Adipose tissue (tissue), 3 donors: Measurements from ENCODE around the gene PCMT1. TPM values are rescaled to one million over a fixed set of nuclear protein-coding genes. Genes with fewer than 3 reads are reported as not detected.
"Not testable (repeated sequence)": the region's sequence is repeated elsewhere in the genome, so short reads cannot be mapped to it uniquely, and the experiment has no call there.

ENCODE experiments used
- H3K27ac ChIP-seq: one replicate; pipeline ENCODE4 v1.5.1; 2013; ENCODE audit warnings: low read depth, low read length
- WGBS, 3 donors: extraction: QIAGEN DNeasy Blood & Tissue Kit; methylation state at CpG; one replicate each; pipeline ENCODE4 v1.1.7; 2013; 5-methylcytosine and 5-hydroxymethylcytosine counted together
- polyA plus RNA-seq, 3 donors: library from polyadenylated mRNA; stranded (reverse); fragments of 200-250 nt; gene quantifications; one replicate each; pipeline ENCODE4 v1.2.3, GENCODE V29; 2013
- donor health status: healthy with polysubstance abuse.
- donor health status: Bipolar disorder and iron deficiency.
- donor health status: healthy.

The PCMT1 gene
- polyA plus RNA-seq, 3 donors = 42.1 to 83.1 (median 45.9) TPM

- H3K27ac ChIP-seq = no peak within 1 kb of the TSS
- WGBS, 3 donors = 4 to 5% (median 4%) methylated on average over 41 of the region's 41 CpGs
Measured at GRCh38 chr6:149746147-149746946, 3.2 kb upstream of the PCMT1 start, which contains the start of gene NUP43. Gene NUP43 (minus strand): TSS chr6:149746529. CDS start chr6:149746495, 34 bp downstream.

GRCh38 chr6:149749082-149749593 is 403 bp upstream of the PCMT1 start:
- 0% methylated on average over 11 to 25 of the region's 38 CpGs for WGBS, 3 donors
- H3K27ac ChIP-seq = not testable (repeated sequence)

- H3K27ac ChIP-seq = peak overlapping the region; percentile 72
- 0% methylated on average over 25 of the region's 25 CpGs for WGBS, 3 donors
Measured at GRCh38 chr6:149750136-149750609, 632 bp downstream of the PCMT1 start.

GRCh38 chr6:149751239-149751638 is 1.7 kb downstream of the PCMT1 start:
- no peak overlapping the region for H3K27ac ChIP-seq
- WGBS, 3 donors = 79 to 97% (median 89%) methylated on average over 8 of the region's 8 CpGs

- H3K27ac ChIP-seq = not testable (repeated sequence)
- WGBS, 3 donors = 89 to 95% (median 94%) methylated on average over 5 of the region's 5 CpGs
Measured at GRCh38 chr6:149751920-149752319, 2.4 kb downstream of the PCMT1 start.

GRCh38 chr6:149752600-149753373 is 3.2 kb downstream of the PCMT1 start:
- H3K27ac ChIP-seq = no peak overlapping the region
- 40 to 64% (median 49%) methylated on average over 4 of the region's 4 CpGs for WGBS, 3 donors

- H3K27ac ChIP-seq = not testable (repeated sequence)
- 63 to 96% (median 66%) methylated on average over 3 of the region's 3 CpGs for WGBS, 3 donors
Measured at GRCh38 chr6:149753374-149753637, 3.8 kb downstream of the PCMT1 start.

- H3K27ac ChIP-seq = no peak overlapping the region
- 83 to 93% (median 88%) methylated on average over 4 of the region's 4 CpGs for WGBS, 3 donors
Measured at GRCh38 chr6:149754548-149754947, 5.0 kb downstream of the PCMT1 start.

- no peak overlapping the region for H3K27ac ChIP-seq
- 81 to 88% (median 85%) methylated on average over 9 of the region's 9 CpGs for WGBS, 3 donors
Measured at GRCh38 chr6:149755300-149756260, 6.0 kb downstream of the PCMT1 start.

GRCh38 chr6:149756261-149756636 is 6.7 kb downstream of the PCMT1 start:
- no peak overlapping the region for H3K27ac ChIP-seq
- whole genome bisulfite sequencing, 3 donors = 92 to 98% (median 95%) methylated on average over 7 of the region's 7 CpGs

GRCh38 chr6:149761438-149761837 is 11.9 kb downstream of the PCMT1 start:
- 57 to 95% (median 71%) methylated on average over 1 of the region's 1 CpG for WGBS, 3 donors
- no peak overlapping the region for H3K27ac ChIP-seq

GRCh38 chr6:149763866-149764265 is 14.3 kb downstream of the PCMT1 start:
- H3K27ac ChIP-seq = no peak overlapping the region

- WGBS, 3 donors = 33 to 84% (median 53%) methylated on average over 3 of the region's 3 CpGs
- H3K27ac ChIP-seq = no peak overlapping the region
Measured at GRCh38 chr6:149766156-149766769, 16.7 kb downstream of the PCMT1 start.

- H3K27ac ChIP-seq = no peak overlapping the region
- 41 to 96% (median 81%) methylated on average over 2 of the region's 2 CpGs for WGBS, 3 donors
Measured at GRCh38 chr6:149769676-149770075, 20.1 kb downstream of the PCMT1 start.

- 98% methylated on average over 3 of the region's 3 CpGs for WGBS, 3 donors
Measured at GRCh38 chr6:149771185-149771584, 21.6 kb downstream of the PCMT1 start.

GRCh38 chr6:149771925-149772324 is 22.4 kb downstream of the PCMT1 start:
- no peak overlapping the region for H3K27ac ChIP-seq
- 74 to 96% (median 91%) methylated on average over 6 of the region's 6 CpGs for WGBS, 3 donors

More at GRCh38 chr6:149771185-149771584, 21.6 kb downstream of the PCMT1 start:
- no peak overlapping the region for H3K27ac ChIP-seq

- WGBS, 3 donors = 92 to 96% (median 94%) methylated on average over 1 of the region's 1 CpG
- H3K27ac ChIP-seq = no peak overlapping the region
Measured at GRCh38 chr6:149777624-149778023, 28.1 kb downstream of the PCMT1 start.

GRCh38 chr6:149779644-149779963 is 30.1 kb downstream of the PCMT1 start:
- no peak overlapping the region for H3K27ac ChIP-seq
- WGBS, 3 donors = 38 to 87% (median 61%) methylated on average over 2 of the region's 2 CpGs
